Stomach (tissue), 4 donors: ENCODE results near the gene OTOR.

ENCODE experiments used
- EP300 ChIP-seq: sonication (generic); formaldehyde crosslinking; IDR thresholded peaks from one replicate; pipeline ENCODE4 v1.6.1; 2017; ENCODE audit warnings: antibody characterized with exemption
- POLR2A ChIP-seq, 4 donors: fragments of 450-650 bp; IDR thresholded peaks; one replicate each; pipeline ENCODE4 v1.6.1; 2016; ENCODE audit warnings: antibody characterized with exemption in 4 of 4, control low read depth in 2 of 4, mild to moderate bottlenecking in 1 of 4, moderate library complexity in 1 of 4
- POLR2AphosphoS5 ChIP-seq, 3 donors: sonication (generic); formaldehyde crosslinking; IDR thresholded peaks; one replicate each; pipeline ENCODE4 v1.6.1; 2016; ENCODE audit warnings: antibody characterized with exemption in 3 of 3
- TF ChIP-seq, protein P1 (sequence below), 7 experiments: fragments of 450-650 bp in 4 of 7; fragments of 200-600 bp in 3 of 7; sonication (generic) in 3 of 7; IDR thresholded peaks; one replicate each; pipeline ENCODE4 v1.5.1; 2016 to 2019; ENCODE audit warnings: antibody characterized with exemption in 7 of 7, control low read depth in 2 of 7, mild to moderate bottlenecking in 1 of 7

DNA sequence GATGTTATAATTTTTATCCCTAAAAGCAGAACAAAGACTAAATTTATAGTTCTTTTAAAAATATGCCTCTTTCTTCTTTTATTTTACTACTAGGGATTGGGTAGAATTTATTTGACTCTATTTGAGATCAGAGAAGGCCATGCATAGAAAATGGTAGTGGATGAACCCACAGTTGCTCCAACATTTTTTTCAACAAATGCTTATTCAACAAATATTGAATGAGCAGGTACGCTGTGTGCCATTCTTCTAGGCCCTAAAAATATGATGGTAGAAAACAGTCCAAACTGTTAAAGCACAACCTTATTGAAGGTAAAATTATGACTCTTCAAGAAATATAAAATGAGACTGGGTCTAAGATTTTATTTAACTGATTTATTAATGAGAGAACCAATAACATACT is 30.0 kb downstream of the OTOR start:
- TF ChIP-seq POLR2A (IDR thresholded peaks at IDR 0.05) (no peak), POLR2AphosphoS5 (IDR thresholded peaks at IDR 0.05) (no peak), EP300 (no peak)
- TF ChIP-seq, protein P1, sequence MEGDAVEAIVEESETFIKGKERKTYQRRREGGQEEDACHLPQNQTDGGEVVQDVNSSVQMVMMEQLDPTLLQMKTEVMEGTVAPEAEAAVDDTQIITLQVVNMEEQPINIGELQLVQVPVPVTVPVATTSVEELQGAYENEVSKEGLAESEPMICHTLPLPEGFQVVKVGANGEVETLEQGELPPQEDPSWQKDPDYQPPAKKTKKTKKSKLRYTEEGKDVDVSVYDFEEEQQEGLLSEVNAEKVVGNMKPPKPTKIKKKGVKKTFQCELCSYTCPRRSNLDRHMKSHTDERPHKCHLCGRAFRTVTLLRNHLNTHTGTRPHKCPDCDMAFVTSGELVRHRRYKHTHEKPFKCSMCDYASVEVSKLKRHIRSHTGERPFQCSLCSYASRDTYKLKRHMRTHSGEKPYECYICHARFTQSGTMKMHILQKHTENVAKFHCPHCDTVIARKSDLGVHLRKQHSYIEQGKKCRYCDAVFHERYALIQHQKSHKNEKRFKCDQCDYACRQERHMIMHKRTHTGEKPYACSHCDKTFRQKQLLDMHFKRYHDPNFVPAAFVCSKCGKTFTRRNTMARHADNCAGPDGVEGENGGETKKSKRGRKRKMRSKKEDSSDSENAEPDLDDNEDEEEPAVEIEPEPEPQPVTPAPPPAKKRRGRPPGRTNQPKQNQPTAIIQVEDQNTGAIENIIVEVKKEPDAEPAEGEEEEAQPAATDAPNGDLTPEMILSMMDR (IDR thresholded peaks at IDR 0.05) = no peak
